ENCODE results near the gene CHST9. TPM values are rescaled to one million over a fixed set of nuclear protein-coding genes. Genes with fewer than 3 reads are reported as not detected.

Gene CHST9
- total and polyA plus RNA-seq, 2 donors from 2014 or later: 1.5 to 9.8 TPM

DNA sequence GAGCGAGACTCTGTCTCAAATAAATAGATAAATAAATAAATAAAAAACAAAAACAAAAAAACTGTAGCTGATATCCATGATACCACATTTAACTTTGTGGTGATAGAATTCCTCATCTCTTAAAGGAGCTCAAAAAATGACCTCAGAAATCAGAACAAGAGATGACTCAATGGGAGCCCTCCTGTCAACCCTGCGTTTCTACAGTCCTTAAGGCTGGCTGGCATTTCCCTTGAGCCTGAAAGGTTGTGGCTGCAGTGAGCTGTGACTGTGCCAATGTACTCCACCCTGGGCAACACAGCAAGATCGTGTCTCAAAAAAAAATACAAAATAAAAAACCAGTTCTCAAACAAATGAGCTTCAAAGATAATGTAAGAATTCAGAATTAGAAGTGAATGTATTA, 40.4 kb downstream of the CHST9 start:
- no peaks in the 10 kb centered on the region for H3K36me3 ChIP-seq (ENCODE audit: control insufficient read depth in 2 of 3, insufficient read depth in 3 of 3, low read length in 3 of 3)
- H3K27ac ChIP-seq (ENCODE audit: low read depth in 2 of 2, low read length in 2 of 2): no peak overlapping the region
- TF ChIP-seq CTCF (IDR thresholded peaks at IDR 0.05; ENCODE audit: borderline replicate concordance, extremely low read depth, insufficient read depth): no peak
- intact Hi-C loops (cut with DNase I): no loop called here
- no peak for FAIRE-seq
- H3K4me3 ChIP-seq (ENCODE audit: low read length in 3 of 3): no peak overlapping the region
- no peaks in the 10 kb centered on the region for H3K27me3 ChIP-seq (ENCODE audit: control insufficient read depth, insufficient read depth, low read length)
- DNase-seq: no peak
- H3K4me1 ChIP-seq (ENCODE audit: control insufficient read depth in 2 of 3, insufficient read depth in 2 of 3, low read depth in 1 of 3, low read length in 3 of 3): peaks cover 0 to 3% (median 0%) of the 10 kb centered on the region in 3 donors
- H3K9ac ChIP-seq (ENCODE audit: low read length in 3 of 3): no peak overlapping the region
- H3K9me3 ChIP-seq (ENCODE audit: control insufficient read depth in 2 of 3, insufficient read depth in 1 of 3, low read length in 3 of 3): peaks cover 0 to 2% (median 2%) of the 10 kb centered on the region in 3 donors

- Histone ChIP-seq H3K9ac (ENCODE audit: low read length in 3 of 3) (no peak overlapping the region), H3K9me3 (ENCODE audit: control insufficient read depth in 2 of 3, insufficient read depth in 1 of 3, low read length in 3 of 3) (no peaks in the 10 kb centered on the region), H3K27ac (ENCODE audit: low read depth in 2 of 2, low read length in 2 of 2) (no peak overlapping the region), H3K4me3 (ENCODE audit: low read length in 3 of 3) (no peak overlapping the region), H3K27me3 (ENCODE audit: control insufficient read depth, insufficient read depth, low read length) (no peaks in the 10 kb centered on the region), H3K4me1 (ENCODE audit: control insufficient read depth in 2 of 3, insufficient read depth in 2 of 3, low read depth in 1 of 3, low read length in 3 of 3) (peaks cover 0 to 3% (median 0%) of the 10 kb centered on the region in 3 donors), H3K36me3 (ENCODE audit: control insufficient read depth in 2 of 3, insufficient read depth in 3 of 3, low read length in 3 of 3) (no peaks in the 10 kb centered on the region)
- intact Hi-C loops (cut with DNase I): no loop called here
- no peak for TF ChIP-seq CTCF (IDR thresholded peaks at IDR 0.05; ENCODE audit: borderline replicate concordance, extremely low read depth, insufficient read depth)
- FAIRE-seq: no peak
- peak in 1 of 5 donors; percentile 67 for DNase-seq
These were observed 41.4 kb downstream of the CHST9 start for GRCh38 chr18:27143580-27144287.

- H3K4me1 ChIP-seq (ENCODE audit: control insufficient read depth in 2 of 3, insufficient read depth in 2 of 3, low read depth in 1 of 3, low read length in 3 of 3): peaks cover 0 to 3% (median 0%) of the 10 kb centered on the region in 3 donors
- no peaks in the 10 kb centered on the region for H3K36me3 ChIP-seq (ENCODE audit: control insufficient read depth in 2 of 3, insufficient read depth in 3 of 3, low read length in 3 of 3)
- FAIRE-seq (no peak), DNase-seq (no peak)
- no peak for TF ChIP-seq CTCF (IDR thresholded peaks at IDR 0.05; ENCODE audit: borderline replicate concordance, extremely low read depth, insufficient read depth)
- no peak overlapping the region for H3K27ac ChIP-seq (ENCODE audit: low read depth in 2 of 2, low read length in 2 of 2)
- H3K4me3 ChIP-seq (ENCODE audit: low read length in 3 of 3): no peak overlapping the region
- intact Hi-C loops (cut with DNase I): no loop called here
- no peaks in the 10 kb centered on the region for H3K27me3 ChIP-seq (ENCODE audit: control insufficient read depth, insufficient read depth, low read length)
- H3K9me3 ChIP-seq (ENCODE audit: control insufficient read depth in 2 of 3, insufficient read depth in 1 of 3, low read length in 3 of 3): no peaks in the 10 kb centered on the region
- no peak overlapping the region for H3K9ac ChIP-seq (ENCODE audit: low read length in 3 of 3)
These were observed 42.2 kb downstream of the CHST9 start for GRCh38 chr18:27142891-27143290.

Data from kidney (tissue), 14 donors.